OCI-LY7 (cell line): ENCODE data around the gene GP2. TPM values are rescaled to one million over a fixed set of nuclear protein-coding genes. Genes with fewer than 3 reads are reported as not detected.
A peak's percentile ranks its signal among the peaks of the same experiment; 100 is the strongest.

ENCODE experiments used
- BruUV-seq: library from RNA; stranded (reverse); fragments of 400-500 nt; replicated peaks from 2 replicates; lab custom pipeline; 2021; lab: Mats Ljungman, UMichigan
- CTCF ChIA-PET: fragments of 300-600 bp; sonication (Branson Sonifier 250); formaldehyde crosslinking; loops from one replicate; lab custom pipeline; 2022; ENCODE audit warnings: antibody characterized with exemption; ENCODE audit not compliant: unreplicated experiment; lab: Charles Lee
- POLR2A ChIA-PET: fragments of 300-600 bp; sonication (Branson Sonifier 250); formaldehyde crosslinking; loops from one replicate; lab custom pipeline; 2022; ENCODE audit warnings: antibody characterized with exemption; lab: Charles Lee
- DNase-seq: peaks from one replicate; pipeline ENCODE4 v3.0.0-alpha.2; 2015; ENCODE audit warnings: low spot score
- H2AFZ ChIP-seq: fragments of 200-600 bp; sonication (generic), shearing (Covaris generic); 2 replicates; pipeline ENCODE4 v1.6.1; 2014; ENCODE audit warnings: mild to moderate bottlenecking, antibody characterized with exemption, low read length, moderate library complexity
- H3K27ac ChIP-seq: fragments of 200-600 bp; sonication (generic); 2 replicates; pipeline ENCODE4 v1.5.1; 2014; ENCODE audit warnings: mixed run types, low read depth, mild to moderate bottlenecking, moderate library complexity, low read length, inconsistent platforms; ENCODE audit not compliant: poor library complexity, severe bottlenecking
- H3K36me3 ChIP-seq: fragments of 200-600 bp; sonication (generic); 2 replicates; pipeline ENCODE4 v1.6.1; 2014; ENCODE audit warnings: mild to moderate bottlenecking, antibody characterized with exemption, low read length, moderate library complexity, mixed read lengths; ENCODE audit not compliant: insufficient read depth
- H3K4me1 ChIP-seq: fragments of 200-600 bp; sonication (generic); 2 replicates; pipeline ENCODE4 v1.5.1; 2014; ENCODE audit warnings: mild to moderate bottlenecking, low read length; ENCODE audit not compliant: insufficient read depth, poor library complexity, severe bottlenecking
- H3K4me2 ChIP-seq: fragments of 200-600 bp; sonication (generic); 2 replicates; pipeline ENCODE4 v1.6.1; 2014; ENCODE audit warnings: mild to moderate bottlenecking, low read length
- H3K4me3 ChIP-seq: fragments of 200-600 bp; sonication (generic); 2 replicates; pipeline ENCODE4 v1.5.1; 2014; ENCODE audit warnings: mild to moderate bottlenecking, low read depth, low read length; ENCODE audit not compliant: poor library complexity, severe bottlenecking
- H3K79me2 ChIP-seq: fragments of 200-600 bp; sonication (generic); 2 replicates; pipeline ENCODE4 v1.6.1; 2016; ENCODE audit warnings: low read depth, mild to moderate bottlenecking, low read length, moderate library complexity, mixed read lengths; ENCODE audit not compliant: insufficient read depth
- H3K9me2 ChIP-seq: fragments of 200-600 bp; sonication (generic); 2 replicates; pipeline ENCODE4 v1.6.1; 2016; ENCODE audit warnings: mild to moderate bottlenecking, low read length, mixed read lengths; ENCODE audit not compliant: insufficient read depth
- H3K9me3 ChIP-seq: fragments of 200-600 bp; sonication (generic); 2 replicates; pipeline ENCODE4 v1.6.1; 2014; ENCODE audit warnings: mild to moderate bottlenecking, mixed run types, low read length, mixed read lengths
- H4K20me1 ChIP-seq: fragments of 200-600 bp; sonication (generic); 2 replicates; pipeline ENCODE4 v1.6.1; 2014; ENCODE audit warnings: mild to moderate bottlenecking, antibody characterized with exemption, low read length, moderate library complexity, mixed read lengths; ENCODE audit not compliant: insufficient read depth
- EZH2phosphoT487 ChIP-seq: fragments of 200-600 bp; sonication (generic); IDR thresholded peaks from 2 replicates; pipeline ENCODE4 v1.6.1; 2018; ENCODE audit warnings: low read depth, borderline replicate concordance, mild to moderate bottlenecking, mixed run types, antibody characterized with exemption, low read length, moderate library complexity, mixed read lengths
- intact Hi-C: fragments of 100-400 bp; cut with micrococcal nuclease; formaldehyde crosslinking; loops from one replicate; pipeline ENCODE4 v1.10.0; 2022; ENCODE audit not compliant: unreplicated experiment
- total RNA-seq, 2 experiments: library from RNA; depleted of rRNA in 1 of 2; stranded (reverse); fragments of >200 nt in 1 of 2; shearing (Covaris generic) in 1 of 2; gene quantifications; 2 replicates each; pipeline ENCODE4 v1.2.3, GENCODE V29; 2014 to 2022
- TF ChIP-seq, protein P1 (sequence below): fragments of 200-600 bp; sonication (generic); conservative IDR thresholded peaks from 2 replicates; pipeline ENCODE4 v1.5.1; 2014; ENCODE audit warnings: mild to moderate bottlenecking, antibody characterized with exemption, low read length, moderate library complexity, mixed read lengths

GP2 gene
- total RNA-seq, 2 experiments from 2014 or later = not detected

- H3K4me2 ChIP-seq = no peak overlapping the region
- H3K79me2 ChIP-seq = no peaks in the 10 kb centered on the region
- DNase-seq = no peak
- H3K4me1 ChIP-seq = no peaks in the 10 kb centered on the region
- H3K9me2 ChIP-seq = no peaks in the 10 kb centered on the region
- no peak overlapping the region for H3K4me3 ChIP-seq
- TF ChIP-seq, protein P1, sequence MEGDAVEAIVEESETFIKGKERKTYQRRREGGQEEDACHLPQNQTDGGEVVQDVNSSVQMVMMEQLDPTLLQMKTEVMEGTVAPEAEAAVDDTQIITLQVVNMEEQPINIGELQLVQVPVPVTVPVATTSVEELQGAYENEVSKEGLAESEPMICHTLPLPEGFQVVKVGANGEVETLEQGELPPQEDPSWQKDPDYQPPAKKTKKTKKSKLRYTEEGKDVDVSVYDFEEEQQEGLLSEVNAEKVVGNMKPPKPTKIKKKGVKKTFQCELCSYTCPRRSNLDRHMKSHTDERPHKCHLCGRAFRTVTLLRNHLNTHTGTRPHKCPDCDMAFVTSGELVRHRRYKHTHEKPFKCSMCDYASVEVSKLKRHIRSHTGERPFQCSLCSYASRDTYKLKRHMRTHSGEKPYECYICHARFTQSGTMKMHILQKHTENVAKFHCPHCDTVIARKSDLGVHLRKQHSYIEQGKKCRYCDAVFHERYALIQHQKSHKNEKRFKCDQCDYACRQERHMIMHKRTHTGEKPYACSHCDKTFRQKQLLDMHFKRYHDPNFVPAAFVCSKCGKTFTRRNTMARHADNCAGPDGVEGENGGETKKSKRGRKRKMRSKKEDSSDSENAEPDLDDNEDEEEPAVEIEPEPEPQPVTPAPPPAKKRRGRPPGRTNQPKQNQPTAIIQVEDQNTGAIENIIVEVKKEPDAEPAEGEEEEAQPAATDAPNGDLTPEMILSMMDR = no peak
- no peak for TF ChIP-seq EZH2phosphoT487
- no peaks in the 10 kb centered on the region for H4K20me1 ChIP-seq
- no peak overlapping the region for H2AFZ ChIP-seq
- no peak overlapping the region for H3K27ac ChIP-seq
- intact Hi-C loops = no loop called here
- no TSS peak for BruUV-seq
- H3K36me3 ChIP-seq = no peaks in the 10 kb centered on the region
- H3K9me3 ChIP-seq = no peaks in the 10 kb centered on the region
- CTCF ChIA-PET = no interaction called here
- POLR2A ChIA-PET = no interaction called here
Observed at GRCh38 chr16:20364051-20364450, 36.7 kb upstream of the GP2 start.

DNA sequence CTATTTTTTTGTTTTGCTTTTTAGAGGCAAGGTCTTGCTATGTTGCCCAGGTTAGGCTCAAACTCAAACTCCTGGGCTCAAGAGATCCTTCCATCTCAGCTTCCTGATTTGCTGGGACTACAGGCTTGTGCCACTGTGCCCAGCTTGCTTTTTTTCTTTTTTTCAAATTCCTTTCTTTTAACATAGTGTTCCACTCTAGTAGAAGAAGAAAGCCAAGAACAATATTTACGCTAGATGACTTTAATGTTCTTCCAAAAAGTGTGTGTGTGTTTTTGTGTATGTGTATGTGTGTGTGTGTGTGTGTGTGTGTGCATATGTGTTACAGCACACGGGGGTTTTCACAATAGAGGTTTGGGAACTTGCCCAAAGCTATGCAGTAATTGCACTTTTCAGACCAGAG lies 35.9 kb upstream of the GP2 start:
- TF ChIP-seq EZH2phosphoT487 = no peak
- TF ChIP-seq, protein P1 = no peak
- H3K4me2 ChIP-seq = no peak overlapping the region
- H2AFZ ChIP-seq = no peak overlapping the region
- no peak overlapping the region for H3K4me3 ChIP-seq
- H3K36me3 ChIP-seq = no peaks in the 10 kb centered on the region
- H3K79me2 ChIP-seq = no peaks in the 10 kb centered on the region
- no peaks in the 10 kb centered on the region for H4K20me1 ChIP-seq
- no peak overlapping the region for H3K27ac ChIP-seq
- H3K9me3 ChIP-seq = no peaks in the 10 kb centered on the region
- DNase-seq = no peak
- no TSS peak for BruUV-seq
- intact Hi-C loops = no loop called here
- POLR2A ChIA-PET = interaction anchor here (0.6 to 0.7 kb wide), 2 partner anchors 51 to 284 kb away, joined by 3 to 5 read pairs; no protein-coding TSS in a partner anchor
- no peaks in the 10 kb centered on the region for H3K9me2 ChIP-seq
- no peaks in the 10 kb centered on the region for H3K4me1 ChIP-seq
- CTCF ChIA-PET = no interaction called here

GRCh38 chr16:20359997-20360396 lies 32.7 kb upstream of the GP2 start:
- Histone ChIP-seq H3K4me1 (no peaks in the 10 kb centered on the region), H3K4me2 (no peak overlapping the region), H3K27ac (no peak overlapping the region), H3K9me3 (no peaks in the 10 kb centered on the region), H4K20me1 (no peaks in the 10 kb centered on the region), H3K79me2 (no peaks in the 10 kb centered on the region), H3K36me3 (no peaks in the 10 kb centered on the region), H3K9me2 (no peaks in the 10 kb centered on the region), H3K4me3 (no peak overlapping the region), H2AFZ (no peak overlapping the region)
- CTCF ChIA-PET = no interaction called here
- intact Hi-C loops = no loop called here
- BruUV-seq = no TSS peak
- no peak for TF ChIP-seq EZH2phosphoT487
- TF ChIP-seq, protein P1 = peak; percentile 60
- no peak for DNase-seq
- POLR2A ChIA-PET = no interaction called here
